ENCODE data around the gene FCRL6.

FCRL6 gene

GRCh38 chr1:159835356-159835755 lies 33.2 kb downstream of the FCRL6 start:
- H3K9me3 ChIP-seq (ENCODE audit: control insufficient read depth, insufficient read depth, low read length) = no peaks in the 10 kb centered on the region
- no peak overlapping the region for H3K27ac ChIP-seq (ENCODE audit: low read depth, low read length)
- H3K9me2 ChIP-seq (replicated peaks; ENCODE audit: control insufficient read depth, low read length) = no peaks in the 10 kb centered on the region
- H3K27me3 ChIP-seq (ENCODE audit: control insufficient read depth, low read length) = no peaks in the 10 kb centered on the region
- no peaks in the 10 kb centered on the region for H3K4me1 ChIP-seq (ENCODE audit: control insufficient read depth, low read length)
- H3F3A ChIP-seq (ENCODE audit: control insufficient read depth, insufficient read depth) = no peaks in the 10 kb centered on the region
- H3K4me2 ChIP-seq (ENCODE audit: low read length) = no peak overlapping the region
- no peak overlapping the region for H3K4me3 ChIP-seq (ENCODE audit: low read length)
- TF ChIP-seq CTCF (IDR thresholded peaks at IDR 0.05; ENCODE audit: low read depth, low read length, poor library complexity, severe bottlenecking) (no peak), EZH2phosphoT487 (IDR thresholded peaks at IDR 0.05; ENCODE audit: borderline replicate concordance, low read length) (no peak)
- H3K36me3 ChIP-seq (ENCODE audit: control insufficient read depth, low read length) = no peaks in the 10 kb centered on the region
- no peaks in the 10 kb centered on the region for H3K79me2 ChIP-seq (ENCODE audit: control insufficient read depth, low read length)
- H4K20me1 ChIP-seq (ENCODE audit: control insufficient read depth, insufficient read depth, low read depth, low read length) = no peaks in the 10 kb centered on the region

- TF ChIP-seq EZH2phosphoT487 (IDR thresholded peaks at IDR 0.05; ENCODE audit: borderline replicate concordance, low read length) = no peak
- TF ChIP-seq CTCF (IDR thresholded peaks at IDR 0.05; ENCODE audit: low read depth, low read length, poor library complexity, severe bottlenecking) = no peak
- Histone ChIP-seq H3F3A (ENCODE audit: control insufficient read depth, insufficient read depth) (no peaks in the 10 kb centered on the region), H3K9me2 (replicated peaks; ENCODE audit: control insufficient read depth, low read length) (no peaks in the 10 kb centered on the region), H3K4me2 (ENCODE audit: low read length) (no peak overlapping the region), H3K9me3 (ENCODE audit: control insufficient read depth, insufficient read depth, low read length) (no peaks in the 10 kb centered on the region), H4K20me1 (ENCODE audit: control insufficient read depth, insufficient read depth, low read depth, low read length) (no peaks in the 10 kb centered on the region), H3K4me1 (ENCODE audit: control insufficient read depth, low read length) (no peaks in the 10 kb centered on the region), H3K79me2 (ENCODE audit: control insufficient read depth, low read length) (no peaks in the 10 kb centered on the region), H3K27ac (ENCODE audit: low read depth, low read length) (no peak overlapping the region), H3K27me3 (ENCODE audit: control insufficient read depth, low read length) (no peaks in the 10 kb centered on the region), H3K36me3 (ENCODE audit: control insufficient read depth, low read length) (no peaks in the 10 kb centered on the region), H3K4me3 (ENCODE audit: low read length) (no peak overlapping the region)
Measured at GRCh38 chr1:159835862-159836525, 33.8 kb downstream of the FCRL6 start.

GRCh38 chr1:159838715-159839114 lies 36.6 kb downstream of the FCRL6 start:
- Histone ChIP-seq H3K9me3 (ENCODE audit: control insufficient read depth, insufficient read depth, low read length) (no peaks in the 10 kb centered on the region), H4K20me1 (ENCODE audit: control insufficient read depth, insufficient read depth, low read depth, low read length) (no peaks in the 10 kb centered on the region), H3K4me2 (ENCODE audit: low read length) (no peak overlapping the region), H3K79me2 (ENCODE audit: control insufficient read depth, low read length) (no peaks in the 10 kb centered on the region), H3K27me3 (ENCODE audit: control insufficient read depth, low read length) (no peaks in the 10 kb centered on the region), H3K4me3 (ENCODE audit: low read length) (no peak overlapping the region), H3K27ac (ENCODE audit: low read depth, low read length) (no peak overlapping the region), H3K36me3 (ENCODE audit: control insufficient read depth, low read length) (no peaks in the 10 kb centered on the region), H3K4me1 (ENCODE audit: control insufficient read depth, low read length) (no peaks in the 10 kb centered on the region), H3K9me2 (replicated peaks; ENCODE audit: control insufficient read depth, low read length) (no peaks in the 10 kb centered on the region), H3F3A (ENCODE audit: control insufficient read depth, insufficient read depth) (no peaks in the 10 kb centered on the region)
- TF ChIP-seq EZH2phosphoT487 (IDR thresholded peaks at IDR 0.05; ENCODE audit: borderline replicate concordance, low read length) (no peak), CTCF (IDR thresholded peaks at IDR 0.05; ENCODE audit: low read depth, low read length, poor library complexity, severe bottlenecking) (no peak)
